ENCODE measurements around the gene PVALEF.

The PVALEF gene

GRCh38 chr17:81127133-81127455 lies 38.2 kb upstream of the PVALEF start:
- in situ Hi-C loops (cut with HindIII; ENCODE audit: low pct_ligation_motif_present, low pct_unique_long_range_greater_than_20kb, low sequenced_read_pairs): no loop called here
- DNase-seq: no peak

- DNase-seq: no peak
- in situ Hi-C loops (cut with HindIII; ENCODE audit: low pct_ligation_motif_present, low pct_unique_long_range_greater_than_20kb, low sequenced_read_pairs): no loop called here
These were observed 37.7 kb upstream of the PVALEF start for GRCh38 chr17:81127526-81128177.

GRCh38 chr17:81128338-81128737 lies 37.0 kb upstream of the PVALEF start:
- in situ Hi-C loops (cut with HindIII; ENCODE audit: low pct_ligation_motif_present, low pct_unique_long_range_greater_than_20kb, low sequenced_read_pairs): no loop called here
- no peak for DNase-seq

GRCh38 chr17:81128774-81129173 lies 36.5 kb upstream of the PVALEF start:
- DNase-seq: no peak
- in situ Hi-C loops (cut with HindIII; ENCODE audit: low pct_ligation_motif_present, low pct_unique_long_range_greater_than_20kb, low sequenced_read_pairs): no loop called here

GRCh38 chr17:81129289-81129688 lies 36.0 kb upstream of the PVALEF start:
- in situ Hi-C loops (cut with HindIII; ENCODE audit: low pct_ligation_motif_present, low pct_unique_long_range_greater_than_20kb, low sequenced_read_pairs): no loop called here
- DNase-seq: no peak

GRCh38 chr17:81129711-81130367 lies 35.5 kb upstream of the PVALEF start:
- in situ Hi-C loops (cut with HindIII; ENCODE audit: low pct_ligation_motif_present, low pct_unique_long_range_greater_than_20kb, low sequenced_read_pairs): no loop called here
- no peak for DNase-seq

GRCh38 chr17:81130385-81131361 lies 34.6 kb upstream of the PVALEF start:
- in situ Hi-C loops (cut with HindIII; ENCODE audit: low pct_ligation_motif_present, low pct_unique_long_range_greater_than_20kb, low sequenced_read_pairs): no loop called here
- DNase-seq: no peak

GRCh38 chr17:81131486-81132196 lies 33.7 kb upstream of the PVALEF start:
- no peak for DNase-seq
- in situ Hi-C loops (cut with HindIII; ENCODE audit: low pct_ligation_motif_present, low pct_unique_long_range_greater_than_20kb, low sequenced_read_pairs): no loop called here

GRCh38 chr17:81132197-81132540 lies 33.1 kb upstream of the PVALEF start:
- in situ Hi-C loops (cut with HindIII; ENCODE audit: low pct_ligation_motif_present, low pct_unique_long_range_greater_than_20kb, low sequenced_read_pairs): no loop called here

GRCh38 chr17:81132770-81133723 lies 32.3 kb upstream of the PVALEF start:
- in situ Hi-C loops (cut with HindIII; ENCODE audit: low pct_ligation_motif_present, low pct_unique_long_range_greater_than_20kb, low sequenced_read_pairs): no loop called here
- no peak for DNase-seq

More at GRCh38 chr17:81132197-81132540, 33.1 kb upstream of the PVALEF start:
- no peak for DNase-seq

- in situ Hi-C loops (cut with HindIII; ENCODE audit: low pct_ligation_motif_present, low pct_unique_long_range_greater_than_20kb, low sequenced_read_pairs): no loop called here
- no peak for DNase-seq
These were observed 31.1 kb upstream of the PVALEF start for GRCh38 chr17:81134064-81134781.

GRCh38 chr17:81135505-81136278 lies 29.6 kb upstream of the PVALEF start:
- in situ Hi-C loops (cut with HindIII; ENCODE audit: low pct_ligation_motif_present, low pct_unique_long_range_greater_than_20kb, low sequenced_read_pairs): no loop called here
- DNase-seq: no peak

GRCh38 chr17:81136366-81136765 lies 28.9 kb upstream of the PVALEF start:
- in situ Hi-C loops (cut with HindIII; ENCODE audit: low pct_ligation_motif_present, low pct_unique_long_range_greater_than_20kb, low sequenced_read_pairs): no loop called here
- no peak for DNase-seq

- DNase-seq: no peak
- in situ Hi-C loops (cut with HindIII; ENCODE audit: low pct_ligation_motif_present, low pct_unique_long_range_greater_than_20kb, low sequenced_read_pairs): no loop called here
These were observed 28.1 kb upstream of the PVALEF start for GRCh38 chr17:81137248-81137647.

- in situ Hi-C loops (cut with HindIII; ENCODE audit: low pct_ligation_motif_present, low pct_unique_long_range_greater_than_20kb, low sequenced_read_pairs): no loop called here
- DNase-seq: no peak
These were observed 27.2 kb upstream of the PVALEF start for GRCh38 chr17:81138083-81138482.

- DNase-seq: no peak
- in situ Hi-C loops (cut with HindIII; ENCODE audit: low pct_ligation_motif_present, low pct_unique_long_range_greater_than_20kb, low sequenced_read_pairs): no loop called here
These were observed 26.8 kb upstream of the PVALEF start for GRCh38 chr17:81138500-81138899.

GRCh38 chr17:81139428-81139827 lies 25.9 kb upstream of the PVALEF start:
- no peak for DNase-seq
- in situ Hi-C loops (cut with HindIII; ENCODE audit: low pct_ligation_motif_present, low pct_unique_long_range_greater_than_20kb, low sequenced_read_pairs): no loop called here
